ENCODE results near the gene LTBP1. TPM values are rescaled to one million over a fixed set of nuclear protein-coding genes. Genes with fewer than 3 reads are reported as not detected.

The LTBP1 gene
- total RNA-seq, 4 donors from 2014 or later, result 5.1 to 12.9 (median 10.7) TPM

GRCh38 chr2:33038799-33039198, 92.0 kb downstream of the LTBP1 start:
- no peak overlapping the region for H3K4me3 ChIP-seq (replicated peaks in 1 of 3)
- H3K36me3 ChIP-seq, result no peaks in the 10 kb centered on the region
- no peak for TF ChIP-seq CTCF (IDR thresholded peaks at IDR 0.05)
- intact Hi-C loops (cut with DNase I), result no loop called here
- H3K27me3 ChIP-seq, result no peaks in the 10 kb centered on the region
- peaks cover 0 to 1% of the 10 kb centered on the region in 2 donors for H3K4me1 ChIP-seq
- no peak for DNase-seq
- no peaks in the 10 kb centered on the region for H3K9me3 ChIP-seq
- H3K27ac ChIP-seq, result no peak overlapping the region
- WGBS, 2 donors, result 81 to 94% methylated on average over 4 of the region's 4 CpGs

GRCh38 chr2:33040541-33040940, 93.8 kb downstream of the LTBP1 start:
- 86 to 87% methylated on average over 4 of the region's 4 CpGs for whole genome bisulfite sequencing, 2 donors
- no peak for TF ChIP-seq CTCF (IDR thresholded peaks at IDR 0.05)
- DNase-seq, result no peak
- Histone ChIP-seq H3K27ac (no peak overlapping the region), H3K9me3 (no peaks in the 10 kb centered on the region), H3K36me3 (no peaks in the 10 kb centered on the region), H3K27me3 (no peaks in the 10 kb centered on the region), H3K4me3 (replicated peaks in 1 of 3) (no peak overlapping the region), H3K4me1 (no peaks in the 10 kb centered on the region)
- intact Hi-C loops (cut with DNase I), result no loop called here

- WGBS, 2 donors, result 83 to 87% methylated on average over 1 of the region's 1 CpG
- TF ChIP-seq CTCF (IDR thresholded peaks at IDR 0.05) (no peak), POLR2A (IDR thresholded peaks at IDR 0.05) (no peak)
- Histone ChIP-seq H3K4me1 (no peaks in the 10 kb centered on the region), H3K4me3 (replicated peaks in 1 of 3) (no peak overlapping the region), H3K27ac (no peak overlapping the region), H3K27me3 (no peaks in the 10 kb centered on the region), H3K9me3 (no peaks in the 10 kb centered on the region), H3K36me3 (no peaks in the 10 kb centered on the region)
- intact Hi-C loops (cut with DNase I), result no loop called here
- DNase-seq, result no peak
Observed at GRCh38 chr2:33042265-33042664, 95.5 kb downstream of the LTBP1 start.

- no peak overlapping the region for H3K4me3 ChIP-seq (replicated peaks in 1 of 3)
- no peaks in the 10 kb centered on the region for H3K36me3 ChIP-seq
- H3K9me3 ChIP-seq, result no peaks in the 10 kb centered on the region
- TF ChIP-seq CTCF (IDR thresholded peaks at IDR 0.05) (no peak), POLR2A (IDR thresholded peaks at IDR 0.05) (no peak)
- no peak overlapping the region for H3K27ac ChIP-seq
- intact Hi-C loops (cut with DNase I), result no loop called here
- H3K4me1 ChIP-seq, result no peaks in the 10 kb centered on the region
- 84 to 100% methylated on average over 3 of the region's 3 CpGs for WGBS, 2 donors
- DNase-seq, result no peak
- H3K27me3 ChIP-seq, result no peaks in the 10 kb centered on the region
Observed at GRCh38 chr2:33042819-33043218, 96.1 kb downstream of the LTBP1 start.

- Histone ChIP-seq H3K9me3 (no peaks in the 10 kb centered on the region), H3K4me1 (no peaks in the 10 kb centered on the region), H3K27ac (no peak overlapping the region), H3K4me3 (replicated peaks in 1 of 3) (no peak overlapping the region), H3K27me3 (no peaks in the 10 kb centered on the region), H3K36me3 (no peaks in the 10 kb centered on the region)
- intact Hi-C loops (cut with DNase I), result no loop called here
- no peak for TF ChIP-seq CTCF (IDR thresholded peaks at IDR 0.05)
- no peak for DNase-seq
- WGBS, 2 donors, result 26% methylated on average over 2 of the region's 2 CpGs
Observed at GRCh38 chr2:33047939-33048338, 101.2 kb downstream of the LTBP1 start.
